K562 (cell line): ENCODE data around the gene SPATA45. TPM values are rescaled to one million over a fixed set of nuclear protein-coding genes. Genes with fewer than 3 reads are reported as not detected.

Experiments used
- ATAC-seq: fragments of 200-7000 bp; cut with Tn5 transposase; 3 replicates; pipeline ENCODE4 v1.9.1; 2020; ENCODE audit warnings: moderate library complexity
- BruUV-seq: library from RNA; stranded (reverse); fragments of 400-500 nt; replicated peaks from 2 replicates; lab custom pipeline; 2021; lab: Mats Ljungman, UMichigan
- CTCF ChIA-PET: fragments of 300-600 bp; formaldehyde crosslinking; extraction: SDS; loops from one replicate; lab custom pipeline; 2021; ENCODE audit warnings: low intra/inter-chr PET ratio; lab: Yijun Ruan, JAX
- POLR2A ChIA-PET: fragments of 300-600, 350-650 bp; sonication (Branson Sonifier 250); formaldehyde crosslinking; extraction: SDS; loops from one replicate; lab custom pipeline; 2021; ENCODE audit warnings: antibody characterized with exemption, inconsistent platforms; lab: Yijun Ruan, JAX
- DNase-seq, 4 experiments: peaks; one replicate each; pipeline versions ENCODE4 v3.0.0 to v3.0.0-alpha.2; 2011 to 2018; ENCODE audit warnings: low spot score in 3 of 4, mixed read lengths in 3 of 4; ENCODE audit errors: extremely low read depth in 1 of 4
- FAIRE-seq: peaks from 2 replicates; lab custom pipeline; 2011; peaks lifted over from hg19 to GRCh38; lab: Jason Lieb, UNC
- H2AFZ ChIP-seq: 2 replicates; pipeline ENCODE4 v1.6.0; 2011; ENCODE audit warnings: low read depth, low read length, control low read depth, inconsistent platforms
- H3K27ac ChIP-seq: fragments of 200-600 bp; 3 replicates; pipeline ENCODE4 v1.8.0; 2011; ENCODE audit warnings: low read depth, mild to moderate bottlenecking, control low read depth, inconsistent platforms, low read length, moderate library complexity, mixed read lengths; ENCODE audit errors: extremely low read depth
- H3K27me3 ChIP-seq, 2 experiments: fragments of 300-600 bp in 1 of 2; 2 replicates in 1 of 2; 3 replicates in 1 of 2; pipeline versions ENCODE4 v1.6.0 to v1.8.0; 2011; ENCODE audit warnings: inconsistent platforms in 2 of 2, low read length in 2 of 2, mild to moderate bottlenecking in 1 of 2, mixed read lengths in 1 of 2, moderate library complexity in 1 of 2; ENCODE audit not compliant: control insufficient read depth in 2 of 2, insufficient read depth in 2 of 2
- H3K36me3 ChIP-seq: fragments of 300-600 bp; 3 replicates; pipeline ENCODE4 v1.8.0; 2011; ENCODE audit warnings: mild to moderate bottlenecking, low read length, inconsistent platforms; ENCODE audit not compliant: control insufficient read depth, insufficient read depth
- H3K4me1 ChIP-seq, 2 experiments: fragments of 200-600 bp in 1 of 2; replicated peaks in 1 of 2; 2 replicates in 1 of 2; 3 replicates in 1 of 2; pipeline versions ENCODE4 v1.5.1 to v1.8.0; 2011; ENCODE audit warnings: inconsistent platforms in 2 of 2, low read length in 2 of 2, mild to moderate bottlenecking in 1 of 2, mixed read lengths in 1 of 2, moderate library complexity in 1 of 2; ENCODE audit not compliant: control insufficient read depth in 2 of 2, insufficient read depth in 2 of 2
- H3K4me2 ChIP-seq: 2 replicates; pipeline ENCODE4 v1.6.1; 2011; ENCODE audit warnings: low read length, control low read depth, inconsistent platforms, mixed read lengths; ENCODE audit not compliant: insufficient read depth
- H3K4me3 ChIP-seq: fragments of 200-600 bp; sonication (generic), shearing (Covaris generic); 2 replicates; pipeline ENCODE4 v1.5.1; 2016; ENCODE audit warnings: control low read depth, inconsistent platforms
- H3K79me2 ChIP-seq: fragments of 200-600 bp; 3 replicates; pipeline ENCODE4 v1.8.0; 2011; ENCODE audit warnings: low read length, inconsistent platforms; ENCODE audit not compliant: control insufficient read depth, insufficient read depth
- H3K9ac ChIP-seq, 2 experiments: 2 replicates each; pipeline versions ENCODE4 v1.6.0 to v1.6.1; 2011; ENCODE audit warnings: low read depth in 2 of 2, low read length in 2 of 2, control low read depth in 1 of 2, inconsistent platforms in 1 of 2, mild to moderate bottlenecking in 1 of 2, mixed read lengths in 1 of 2; ENCODE audit not compliant: insufficient read depth in 1 of 2
- H3K9me1 ChIP-seq: one replicate; pipeline ENCODE4 v1.6.0; 2011; ENCODE audit warnings: inconsistent platforms, mild to moderate bottlenecking, low read length, moderate library complexity; ENCODE audit not compliant: control insufficient read depth, insufficient read depth
- H3K9me3 ChIP-seq: replicated peaks from 2 replicates; pipeline ENCODE4 v1.5.1; 2011; ENCODE audit warnings: low read depth, low read length, inconsistent platforms; ENCODE audit not compliant: control insufficient read depth, insufficient read depth
- H4K20me1 ChIP-seq: replicated peaks from 2 replicates; pipeline ENCODE4 v1.6.1; 2011; ENCODE audit warnings: low read length, inconsistent platforms, mixed read lengths; ENCODE audit not compliant: control insufficient read depth, insufficient read depth
- CTBP1 ChIP-seq: fragments of 450-650 bp; IDR thresholded peaks from 2 replicates; pipeline ENCODE4 v1.6.1; 2016; ENCODE audit warnings: borderline replicate concordance
- GABPB1 ChIP-seq: sonication (generic); formaldehyde crosslinking; IDR thresholded peaks from 2 replicates; pipeline ENCODE4 v1.8.0; 2022; ENCODE audit warnings: mild to moderate bottlenecking, missing genetic modification reagents
- JUNB ChIP-seq: fragments of 450-650 bp; formaldehyde crosslinking; conservative IDR thresholded peaks from 2 replicates; pipeline ENCODE4 v1.4.0; 2020; ENCODE audit warnings: mild to moderate bottlenecking
- MEF2A ChIP-seq: IDR thresholded peaks from 2 replicates; pipeline ENCODE4 v1.6.1; 2011; ENCODE audit warnings: low read depth, mild to moderate bottlenecking, low read length, moderate library complexity; ENCODE audit not compliant: control insufficient read depth
- PHF8 ChIP-seq: fragments of 200-600 bp; sonication (generic); IDR thresholded peaks from 2 replicates; pipeline ENCODE4 v1.6.1; 2012; ENCODE audit warnings: mixed run types, mild to moderate bottlenecking, inconsistent platforms, low read length, moderate library complexity, borderline replicate concordance
- PTTG1 ChIP-seq: fragments of 450-650 bp; IDR thresholded peaks from 2 replicates; pipeline ENCODE4 v1.6.1; 2016; ENCODE audit warnings: low read depth, mild to moderate bottlenecking, missing genetic modification characterization, missing compliant biosample characterization
- WGBS: fragments of 100-300 bp; shearing (Covaris generic); methylation state at CpG from one replicate; pipeline ENCODE4 v1.1.6; 2016; ENCODE audit warnings: low coverage, mixed read lengths; ENCODE audit not compliant: insufficient coverage; ENCODE audit errors: missing lambda C conversion rate; 5-methylcytosine and 5-hydroxymethylcytosine counted together
- in situ Hi-C: fragments of 300-500 bp; cut with MboI; formaldehyde crosslinking; loops from 4 replicates; pipeline ENCODE4 v1.15.0; 2018; ENCODE audit warnings: inconsistent platforms, mixed read lengths
- intact Hi-C: fragments of 100-400 bp; cut with micrococcal nuclease; formaldehyde crosslinking; loops from 2 replicates; pipeline ENCODE4 v1.14.2; 2022
- polyA plus RNA-seq, 8 experiments: library from polyadenylated mRNA; depleted of rRNA in 4 of 8; stranded (reverse) in 5 of 8; unstranded in 3 of 8; fragments of >200 nt; fragmentation: Nextera tagmentation in 2 of 8; fragmentation: Illumina TruSeq in 1 of 8; extraction: Ambion mirVana in 2 of 8; extraction: Trizol in 1 of 8; gene quantifications; 2 replicates each; pipeline versions ENCODE4 v1.2.1 to v1.2.3, GENCODE V29; 2011 to 2014; ENCODE audit warnings: inconsistent platforms in 1 of 8, missing spikeins in 1 of 8
- total RNA-seq, 7 experiments: library from RNA; depleted of rRNA in 6 of 7; stranded (reverse); fragments of >200 nt in 6 of 7; fragmentation: Illumina TruSeq in 2 of 7; extraction: Trizol in 2 of 7; gene quantifications; 2 replicates each; pipeline versions ENCODE4 v1.2.1 to v1.2.3, GENCODE V29; 2011 to 2021; ENCODE audit warnings: low replicate concordance in 1 of 7

SPATA45 gene
- total and polyA plus RNA-seq, 9 of the 15 experiments (the other 6 are each of a cell fraction or from before 2014, with no cell fraction given) = 0.18 TPM; not detected in 8

- no peak for TF ChIP-seq JUNB (CRISPR knock-in tag)
Observed at GRCh38 chr1:212853658-212854057, 6.2 kb upstream of the SPATA45 start (continued).

GRCh38 chr1:212852105-212852688 is 4.7 kb upstream of the SPATA45 start:
- Histone ChIP-seq H3K4me2 (no peak overlapping the region), H2AFZ (no peak overlapping the region), H3K9me1 (no peaks in the 10 kb centered on the region), H3K9me3 (no peaks in the 10 kb centered on the region), H3K4me3 (no peak overlapping the region), H3K4me1 (peaks cover 5 to 7% of the 10 kb centered on the region in 2 experiments; a peak in 4 of 5 replicates), H3K79me2 (peaks cover 6% of the 10 kb centered on the region; the same call in 2 of the 3 replicates), H3K36me3 (no peaks in the 10 kb centered on the region), H4K20me1 (no peaks in the 10 kb centered on the region), H3K9ac (no peak overlapping the region), H3K27ac (no peak overlapping the region), H3K27me3 (no peaks in the 10 kb centered on the region)
- WGBS = 76% methylated on average over 5 of the region's 5 CpGs
- BruUV-seq = no TSS peak
- CTCF ChIA-PET = no interaction called here
- no peak for FAIRE-seq
- ATAC-seq = no peak
- DNase-seq = no peak
- TF ChIP-seq CTBP1 = no peak
- TF ChIP-seq PTTG1 (tag) = no peak
- TF ChIP-seq PHF8 = no peak
- TF ChIP-seq GABPB1 (CRISPR knock-in tag) = no peak
- TF ChIP-seq MEF2A = no peak
- POLR2A ChIA-PET = interaction anchor here (0.7 kb wide), 1 partner anchor 22 kb away, joined by 3 read pairs; no protein-coding TSS in a partner anchor
- intact Hi-C loops = no loop called here
- in situ Hi-C loops = no loop called here
